WTC11 (cell line): Measurements from ENCODE around the gene DGKH. TPM values are rescaled to one million over a fixed set of nuclear protein-coding genes. Genes with fewer than 3 reads are reported as not detected.

Experiments
- ATAC-seq: fragments of 200-7000 bp; cut with Tn5 transposase; 2 replicates; pipeline ENCODE4 v1.10.0; 2021; ENCODE audit warnings: mild to moderate bottlenecking, moderate library complexity
- CTCF ChIA-PET: fragments of 300-600 bp; sonication (Branson Sonifier 250); formaldehyde crosslinking; loops from one replicate; lab custom pipeline; 2021; ENCODE audit warnings: antibody characterized with exemption; lab: Charles Lee
- POLR2A ChIA-PET: fragments of 350-600 bp; sonication (Branson Sonifier 250); formaldehyde crosslinking; loops from one replicate; lab custom pipeline; 2021; ENCODE audit warnings: antibody characterized with exemption; lab: Charles Lee
- DNase-seq: peaks from one replicate; pipeline ENCODE4 v3.0.0; 2021; ENCODE audit warnings: low spot score
- H3K27ac Mint-ChIP-seq: 2 replicates; pipeline ENCODE4 v1.8.0; 2021; ENCODE audit warnings: mixed read lengths
- H3K27me3 Mint-ChIP-seq: 2 replicates; pipeline ENCODE4 v1.8.0; 2021; ENCODE audit warnings: low read depth, mild to moderate bottlenecking, moderate library complexity, mixed read lengths
- H3K36me3 Mint-ChIP-seq: 2 replicates; pipeline ENCODE4 v1.8.0; 2021; ENCODE audit warnings: mixed read lengths
- H3K4me1 Mint-ChIP-seq: 2 replicates; pipeline ENCODE4 v1.8.0; 2022; ENCODE audit warnings: mixed read lengths
- H3K4me3 Mint-ChIP-seq: 2 replicates; pipeline ENCODE4 v1.8.0; 2021; ENCODE audit warnings: mild to moderate bottlenecking, moderate library complexity, mixed read lengths
- H3K9me3 Mint-ChIP-seq: 2 replicates; pipeline ENCODE4 v1.8.0; 2021; ENCODE audit warnings: mixed read lengths
- ARID4B ChIP-seq: sonication (generic); formaldehyde crosslinking; IDR thresholded peaks from 2 replicates; pipeline ENCODE4 v1.8.0; 2023; ENCODE audit warnings: missing genetic modification reagents, mild to moderate bottlenecking, borderline replicate concordance
- ATF1 ChIP-seq: sonication (generic); formaldehyde crosslinking; IDR thresholded peaks from 2 replicates; pipeline ENCODE4 v1.8.1; 2023; ENCODE audit warnings: mild to moderate bottlenecking, moderate library complexity, missing genetic modification reagents
- ATF2 ChIP-seq: sonication (generic); formaldehyde crosslinking; IDR thresholded peaks from 2 replicates; pipeline ENCODE4 v1.8.1; 2022; ENCODE audit warnings: low read depth, missing genetic modification reagents, borderline replicate concordance
- E2F1 ChIP-seq: sonication (generic); formaldehyde crosslinking; IDR thresholded peaks from 2 replicates; pipeline ENCODE4 v1.8.0; 2022; ENCODE audit warnings: mild to moderate bottlenecking, missing genetic modification reagents
- MLX ChIP-seq: sonication (generic); formaldehyde crosslinking; IDR thresholded peaks from 2 replicates; pipeline ENCODE4 v1.8.1; 2023; ENCODE audit warnings: mild to moderate bottlenecking, missing genetic modification reagents, moderate library complexity
- MYBL2 ChIP-seq: sonication (generic); formaldehyde crosslinking; IDR thresholded peaks from 2 replicates; pipeline ENCODE4 v1.8.1; 2023; ENCODE audit warnings: mild to moderate bottlenecking, moderate library complexity, missing genetic modification reagents
- NFE2L1 ChIP-seq: sonication (generic); formaldehyde crosslinking; IDR thresholded peaks from 2 replicates; pipeline ENCODE4 v1.8.1; 2023; ENCODE audit warnings: missing genetic modification reagents
- NR2C2 ChIP-seq: sonication (generic); formaldehyde crosslinking; IDR thresholded peaks from 2 replicates; pipeline ENCODE4 v1.8.0; 2022; ENCODE audit warnings: mild to moderate bottlenecking, missing genetic modification reagents
- OVOL2 ChIP-seq: fragments of 250-450 bp; sonication (Bioruptor Pico); IDR thresholded peaks from 2 replicates; pipeline ENCODE4 v1.9.0; 2021; ENCODE audit warnings: mild to moderate bottlenecking, borderline replicate concordance
- SMAD3 ChIP-seq: sonication (generic); formaldehyde crosslinking; IDR thresholded peaks from 2 replicates; pipeline ENCODE4 v1.8.0; 2022; ENCODE audit warnings: missing genetic modification reagents, mild to moderate bottlenecking, borderline replicate concordance
- TEAD4 ChIP-seq: sonication (generic); formaldehyde crosslinking; IDR thresholded peaks from 2 replicates; pipeline ENCODE4 v1.8.0; 2022; ENCODE audit warnings: mild to moderate bottlenecking, missing genetic modification reagents
- ZNF138 ChIP-seq: sonication (generic); formaldehyde crosslinking; conservative IDR thresholded peaks from 2 replicates; pipeline ENCODE4 v1.8.1; 2022; ENCODE audit warnings: mild to moderate bottlenecking, moderate library complexity, missing genetic modification reagents
- ZNF423 ChIP-seq: fragments of 250-450 bp; sonication (Bioruptor Pico); IDR thresholded peaks from 2 replicates; pipeline ENCODE4 v2.1.2; 2022; ENCODE audit warnings: mild to moderate bottlenecking, moderate library complexity
- ZNF532 ChIP-seq: fragments of 250-450 bp; sonication (Bioruptor Pico); IDR thresholded peaks from 2 replicates; pipeline ENCODE4 v1.9.0; 2021; ENCODE audit warnings: mild to moderate bottlenecking, borderline replicate concordance
- ZNF671 ChIP-seq: fragments of 250-450 bp; sonication (Bioruptor Pico); IDR thresholded peaks from 2 replicates; pipeline ENCODE4 v1.8.0; 2021; ENCODE audit warnings: mild to moderate bottlenecking
- total RNA-seq: library from RNA; stranded (reverse); gene quantifications from 3 replicates; pipeline ENCODE4 v1.2.3, GENCODE V29; 2021

Gene DGKH
- total RNA-seq, 1 experiment from 2014 or later: 7.6 TPM

- TF ChIP-seq ZNF532 (CRISPR knock-in tag): no peak
Measured at GRCh38 chr13:42017264-42017663, 31.2 kb upstream of the DGKH start (continued).

- POLR2A ChIA-PET: no interaction called here
- no peak for ATAC-seq
- H3K27ac Mint-ChIP-seq: no peak overlapping the region
Measured at GRCh38 chr13:42021851-42022250, 26.6 kb upstream of the DGKH start.

More at GRCh38 chr13:42021851-42022250, 26.6 kb upstream of the DGKH start:
- Mint-ChIP-seq H3K9me3 (no peaks in the 10 kb centered on the region), H3K36me3 (no peaks in the 10 kb centered on the region), H3K27me3 (no peaks in the 10 kb centered on the region), H3K4me3 (no peak overlapping the region), H3K4me1 (peaks cover 5% of the 10 kb centered on the region; the same call in 1 of the 2 replicates)
- TF ChIP-seq MYBL2 (no peak), E2F1 (CRISPR knock-in tag) (no peak), ZNF138 (CRISPR knock-in tag) (no peak), MLX (no peak), NR2C2 (CRISPR knock-in tag) (no peak), NFE2L1 (CRISPR knock-in tag) (no peak), ZNF423 (CRISPR knock-in tag) (no peak), TEAD4 (CRISPR knock-in tag) (no peak), OVOL2 (CRISPR knock-in tag) (no peak), ATF2 (CRISPR knock-in tag) (no peak), ARID4B (CRISPR knock-in tag) (no peak), ZNF671 (CRISPR knock-in tag) (no peak), ATF1 (no peak), SMAD3 (CRISPR knock-in tag) (no peak)
- no peak for DNase-seq
- CTCF ChIA-PET: no interaction called here
